ENCODE data around the gene MINK1.

Gene MINK1

DNA sequence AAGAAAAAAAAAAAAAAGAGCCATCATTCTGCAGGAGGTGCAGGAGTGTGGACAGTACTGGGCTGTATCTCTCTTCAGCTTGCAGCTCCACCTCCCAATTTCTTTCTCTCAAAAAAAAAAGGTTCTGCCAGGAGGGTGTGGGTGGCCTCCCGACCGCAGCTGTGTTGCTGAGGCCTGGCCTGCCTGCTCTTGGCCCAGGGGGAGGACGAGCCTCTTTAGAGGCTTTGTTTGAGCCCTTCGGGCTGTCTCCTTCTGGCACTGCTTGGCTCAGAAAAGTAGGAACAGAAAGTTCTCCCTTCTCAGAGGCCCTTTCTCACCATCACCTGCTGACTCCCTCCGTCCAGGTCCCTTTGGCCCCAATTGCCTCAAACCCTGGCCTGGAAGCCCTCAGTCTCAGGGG, 43.9 kb downstream of the MINK1 start:
- H3K27ac ChIP-seq (ENCODE audit: extremely low read depth, low read depth, low read length) = no peak overlapping the region
- peaks cover 0 to 27% of the 10 kb centered on the region in 2 experiments; a peak in 2 of 3 replicates for H3K36me3 ChIP-seq (ENCODE audit: control insufficient read depth in 2 of 2, insufficient read depth in 1 of 2, low read length in 2 of 2)
- H3K4me3 ChIP-seq (ENCODE audit: low read depth, low read length) = no peak overlapping the region
- TF ChIP-seq ZNF843 (tag by site-specific recombination; IDR thresholded peaks at IDR 0.05) (no peak), ZNF10 (tag by site-specific recombination; IDR thresholded peaks at IDR 0.05) (peak; percentile 29; the same call in 1 of the 2 replicates), ZNF2 (tag by site-specific recombination; IDR thresholded peaks at IDR 0.05) (no peak)
- TF ChIP-seq, protein P1, sequence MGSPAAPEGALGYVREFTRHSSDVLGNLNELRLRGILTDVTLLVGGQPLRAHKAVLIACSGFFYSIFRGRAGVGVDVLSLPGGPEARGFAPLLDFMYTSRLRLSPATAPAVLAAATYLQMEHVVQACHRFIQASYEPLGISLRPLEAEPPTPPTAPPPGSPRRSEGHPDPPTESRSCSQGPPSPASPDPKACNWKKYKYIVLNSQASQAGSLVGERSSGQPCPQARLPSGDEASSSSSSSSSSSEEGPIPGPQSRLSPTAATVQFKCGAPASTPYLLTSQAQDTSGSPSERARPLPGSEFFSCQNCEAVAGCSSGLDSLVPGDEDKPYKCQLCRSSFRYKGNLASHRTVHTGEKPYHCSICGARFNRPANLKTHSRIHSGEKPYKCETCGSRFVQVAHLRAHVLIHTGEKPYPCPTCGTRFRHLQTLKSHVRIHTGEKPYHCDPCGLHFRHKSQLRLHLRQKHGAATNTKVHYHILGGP (tag by site-specific recombination; IDR thresholded peaks at IDR 0.05) = no peak
- H3K9me3 ChIP-seq (ENCODE audit: control insufficient read depth, insufficient read depth, low read depth, low read length) = no peaks in the 10 kb centered on the region
- CTCF ChIA-PET = interaction anchor here (0.7 to 1.8 kb wide), 3 partner anchors 11 to 549 kb away, joined by 3 to 5 read pairs (median 4); no protein-coding TSS in a partner anchor
- no peaks in the 10 kb centered on the region for H3K4me1 ChIP-seq (ENCODE audit: control insufficient read depth, insufficient read depth, low read length)
- POLR2A ChIA-PET = interaction anchor here (0.6 to 1.1 kb wide), 2 partner anchors 22 to 1559 kb away, joined by 3 to 4 read pairs; no protein-coding TSS in a partner anchor

DNA sequence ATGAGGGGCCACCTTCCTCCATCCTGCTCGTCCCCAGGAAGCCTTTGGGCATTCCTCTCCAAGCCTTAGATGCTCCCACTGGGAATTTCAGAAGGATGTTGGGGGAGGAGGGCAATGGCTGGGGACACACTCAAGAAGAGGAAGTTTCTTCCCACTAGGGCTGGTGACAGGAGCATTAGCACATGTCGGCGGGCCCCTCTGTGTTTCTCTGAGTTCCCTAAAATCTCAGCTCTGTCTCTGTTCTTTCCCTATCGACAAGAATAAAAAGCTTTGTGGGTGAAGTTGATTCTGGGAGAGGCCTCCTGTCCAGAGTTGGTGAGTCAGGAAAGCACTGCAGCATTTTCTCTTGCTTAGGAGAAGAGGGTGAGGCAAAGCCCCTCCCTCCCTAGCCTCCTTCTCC, 46.5 kb downstream of the MINK1 start:
- CTCF ChIA-PET = interaction anchor here (0.6 kb wide), 1 partner anchor 10 kb away, joined by 3 read pairs; no protein-coding TSS in a partner anchor
- no peaks in the 10 kb centered on the region for H3K4me1 ChIP-seq (ENCODE audit: control insufficient read depth, insufficient read depth, low read length)
- no peak overlapping the region for H3K4me3 ChIP-seq (ENCODE audit: low read depth, low read length)
- no peak overlapping the region for H3K27ac ChIP-seq (ENCODE audit: extremely low read depth, low read depth, low read length)
- POLR2A ChIA-PET = no interaction called here
- H3K9me3 ChIP-seq (ENCODE audit: control insufficient read depth, insufficient read depth, low read depth, low read length) = no peaks in the 10 kb centered on the region
- no peak for TF ChIP-seq ZNF747 (tag by site-specific recombination; IDR thresholded peaks at IDR 0.05)
- no peak for TF ChIP-seq ZNF514 (tag by site-specific recombination; IDR thresholded peaks at IDR 0.05)
- TF ChIP-seq, protein P2, sequence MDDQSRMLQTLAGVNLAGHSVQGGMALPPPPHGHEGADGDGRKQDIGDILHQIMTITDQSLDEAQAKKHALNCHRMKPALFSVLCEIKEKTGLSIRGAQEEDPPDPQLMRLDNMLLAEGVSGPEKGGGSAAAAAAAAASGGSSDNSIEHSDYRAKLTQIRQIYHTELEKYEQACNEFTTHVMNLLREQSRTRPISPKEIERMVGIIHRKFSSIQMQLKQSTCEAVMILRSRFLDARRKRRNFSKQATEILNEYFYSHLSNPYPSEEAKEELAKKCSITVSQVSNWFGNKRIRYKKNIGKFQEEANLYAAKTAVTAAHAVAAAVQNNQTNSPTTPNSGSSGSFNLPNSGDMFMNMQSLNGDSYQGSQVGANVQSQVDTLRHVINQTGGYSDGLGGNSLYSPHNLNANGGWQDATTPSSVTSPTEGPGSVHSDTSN (CRISPR knock-in tag; IDR thresholded peaks at IDR 0.05) = no peak
- TF ChIP-seq ZNF202 (tag by site-specific recombination; IDR thresholded peaks at IDR 0.05; ENCODE audit: borderline replicate concordance) = no peak
- H3K36me3 ChIP-seq (ENCODE audit: control insufficient read depth in 2 of 2, insufficient read depth in 1 of 2, low read length in 2 of 2) = peaks cover 3 to 44% of the 10 kb centered on the region in 2 experiments; a peak in 2 of 3 replicates

DNA sequence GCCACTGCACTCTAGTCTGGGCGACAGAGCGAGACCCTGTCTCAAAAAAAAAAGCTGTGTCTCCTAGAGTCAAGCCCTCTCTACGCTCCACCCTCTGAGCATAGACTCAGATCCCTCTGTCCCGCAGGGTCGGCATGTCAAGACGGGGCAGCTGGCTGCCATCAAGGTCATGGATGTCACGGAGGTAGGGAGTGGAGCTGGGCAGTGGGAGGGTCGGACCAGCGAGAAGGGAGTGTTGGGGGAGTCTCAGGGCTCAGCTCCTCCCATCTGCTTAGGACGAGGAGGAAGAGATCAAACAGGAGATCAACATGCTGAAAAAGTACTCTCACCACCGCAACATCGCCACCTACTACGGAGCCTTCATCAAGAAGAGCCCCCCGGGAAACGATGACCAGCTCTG, 47.7 kb downstream of the MINK1 start:
- Histone ChIP-seq H3K36me3 (ENCODE audit: control insufficient read depth in 2 of 2, insufficient read depth in 1 of 2, low read length in 2 of 2) (peaks cover 15 to 57% of the 10 kb centered on the region in 2 experiments; a peak in 2 of 3 replicates), H3K4me1 (ENCODE audit: control insufficient read depth, insufficient read depth, low read length) (no peaks in the 10 kb centered on the region), H3K9me3 (ENCODE audit: control insufficient read depth, insufficient read depth, low read depth, low read length) (no peaks in the 10 kb centered on the region), H3K4me3 (ENCODE audit: low read depth, low read length) (no peak overlapping the region), H3K27ac (ENCODE audit: extremely low read depth, low read depth, low read length) (no peak overlapping the region)
- ChIA-PET CTCF (interaction anchor here (0.6 to 2.2 kb wide), 20 partner anchors 12 to 319 kb away, joined by 3 to 17 read pairs (median 4); partner anchors contain the start of genes CXCL16, GLTPD2, VMO1 and ZMYND15), POLR2A (interaction anchor here (0.6 kb wide), 1 partner anchor 66 kb away, joined by 7 read pairs; no protein-coding TSS in a partner anchor)
- no peak for TF ChIP-seq BCL11B (tag by site-specific recombination; IDR thresholded peaks at IDR 0.05; ENCODE audit: low read depth)
- TF ChIP-seq, protein P3, sequence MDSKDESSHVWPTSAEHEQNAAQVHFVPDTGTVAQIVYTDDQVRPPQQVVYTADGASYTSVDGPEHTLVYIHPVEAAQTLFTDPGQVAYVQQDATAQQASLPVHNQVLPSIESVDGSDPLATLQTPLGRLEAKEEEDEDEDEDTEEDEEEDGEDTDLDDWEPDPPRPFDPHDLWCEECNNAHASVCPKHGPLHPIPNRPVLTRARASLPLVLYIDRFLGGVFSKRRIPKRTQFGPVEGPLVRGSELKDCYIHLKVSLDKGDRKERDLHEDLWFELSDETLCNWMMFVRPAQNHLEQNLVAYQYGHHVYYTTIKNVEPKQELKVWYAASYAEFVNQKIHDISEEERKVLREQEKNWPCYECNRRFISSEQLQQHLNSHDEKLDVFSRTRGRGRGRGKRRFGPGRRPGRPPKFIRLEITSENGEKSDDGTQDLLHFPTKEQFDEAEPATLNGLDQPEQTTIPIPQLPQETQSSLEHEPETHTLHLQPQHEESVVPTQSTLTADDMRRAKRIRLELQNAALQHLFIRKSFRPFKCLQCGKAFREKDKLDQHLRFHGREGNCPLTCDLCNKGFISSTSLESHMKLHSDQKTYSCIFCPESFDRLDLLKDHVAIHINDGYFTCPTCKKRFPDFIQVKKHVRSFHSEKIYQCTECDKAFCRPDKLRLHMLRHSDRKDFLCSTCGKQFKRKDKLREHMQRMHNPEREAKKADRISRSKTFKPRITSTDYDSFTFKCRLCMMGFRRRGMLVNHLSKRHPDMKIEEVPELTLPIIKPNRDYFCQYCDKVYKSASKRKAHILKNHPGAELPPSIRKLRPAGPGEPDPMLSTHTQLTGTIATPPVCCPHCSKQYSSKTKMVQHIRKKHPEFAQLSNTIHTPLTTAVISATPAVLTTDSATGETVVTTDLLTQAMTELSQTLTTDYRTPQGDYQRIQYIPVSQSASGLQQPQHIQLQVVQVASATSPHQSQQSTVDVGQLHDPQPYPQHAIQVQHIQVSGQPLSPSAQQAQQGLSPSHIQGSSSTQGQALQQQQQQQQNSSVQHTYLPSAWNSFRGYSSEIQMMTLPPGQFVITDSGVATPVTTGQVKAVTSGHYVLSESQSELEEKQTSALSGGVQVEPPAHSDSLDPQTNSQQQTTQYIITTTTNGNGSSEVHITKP (tag by site-specific recombination; IDR thresholded peaks at IDR 0.05) = 0 out of 2 replicates have a peak, but pooled peaks have one; percentile 14
- peak; percentile 54 for TF ChIP-seq WT1 (tag by site-specific recombination; IDR thresholded peaks at IDR 0.05)
